ENCODE data around the gene SDR42E1. TPM values are rescaled to one million over a fixed set of nuclear protein-coding genes. Genes with fewer than 3 reads are reported as not detected.

The SDR42E1 gene
- total and polyA plus RNA-seq, 2 of the 4 experiments (the other 2 are of a cell fraction) = 0.44 to 0.72 TPM

DNA sequence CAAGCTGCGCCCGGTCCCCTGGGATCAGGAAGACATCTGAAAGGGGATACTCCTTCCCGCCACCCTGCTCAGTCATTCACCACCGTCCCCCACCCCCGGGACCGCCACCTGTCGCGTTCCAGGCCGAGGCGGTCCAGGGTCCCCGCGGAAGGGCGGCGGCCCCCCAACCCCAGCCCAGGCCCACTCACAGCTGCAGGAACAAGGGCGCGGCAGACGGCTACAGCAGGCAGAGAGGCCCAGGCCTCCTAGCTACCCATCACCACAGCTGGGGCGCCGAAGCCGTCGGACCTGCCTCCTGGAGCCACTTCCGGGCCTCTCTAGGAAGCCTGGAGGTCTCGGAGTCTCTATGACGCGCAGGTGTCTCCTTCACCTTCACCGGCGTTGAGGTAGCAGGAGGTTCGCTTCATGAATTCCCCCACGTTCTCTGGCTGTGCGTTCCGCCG is at the start of gene SDR42E1 (continued):
- no peak for TF ChIP-seq CEBPB (IDR thresholded peaks at IDR 0.05; ENCODE audit: low read depth, low read length)
- no peak for TF ChIP-seq NFE2L2 (IDR thresholded peaks at IDR 0.05; ENCODE audit: low read depth, low read length)
- no peak for TF ChIP-seq BHLHE40 (IDR thresholded peaks at IDR 0.05; ENCODE audit: low read depth, low read length)

DNA sequence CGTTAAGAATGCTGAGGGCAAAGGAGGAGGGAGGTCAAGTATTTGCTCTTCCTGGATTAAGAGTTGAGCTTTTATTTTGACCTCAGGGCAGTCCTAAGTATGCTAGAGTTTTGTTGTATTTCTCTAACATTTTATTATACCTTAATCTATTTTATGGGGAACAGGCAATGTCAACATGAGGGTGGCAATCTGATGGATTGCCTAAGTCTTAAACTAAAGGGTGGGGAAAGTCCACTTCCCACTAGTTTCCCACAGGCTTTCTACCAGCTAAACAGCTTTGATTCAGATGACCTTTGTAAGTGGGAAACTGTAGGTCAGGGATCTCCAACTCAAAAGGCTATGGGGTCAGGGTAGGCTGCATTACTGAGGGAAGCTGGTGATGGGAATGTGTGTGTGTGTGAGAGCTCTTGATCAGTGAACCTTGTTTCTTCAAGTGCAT is 48.7 kb upstream of the SDR42E1 start:
- POLR2A ChIA-PET (ENCODE audit: unreplicated experiment) = interaction anchor here (0.6 kb wide), 1 partner anchor 1359 kb away, joined by 3 read pairs; no protein-coding TSS in a partner anchor
- no peak overlapping the region for H3K23ac ChIP-seq (ENCODE audit: low read depth, low read length)
- in situ Hi-C loops (cut with MboI; ENCODE audit: low sequenced_read_pairs) = no loop called here

More for the DNA sequence above, 48.7 kb upstream of the SDR42E1 start:
- ATAC-seq (ENCODE audit: low read depth) (no peak), DNase-seq (no peak)
- CTCF ChIA-PET = no interaction called here
- dilution Hi-C loops (cut with HindIII; ENCODE audit: low sequenced_read_pairs, unreplicated experiment) (no loop called here), intact Hi-C loops (cut with micrococcal nuclease) (no loop called here)
- WGBS, 2 experiments (ENCODE audit: extremely low coverage in 2 of 2, insufficient read length in 1 of 2) = no CpG with 5 or more reads among the region's 1 CpG
- Histone ChIP-seq H3K4me3 (ENCODE audit: insufficient read depth, low read depth, low read length) (no peak overlapping the region), H2BK15ac (ENCODE audit: low read depth, low read length) (no peak overlapping the region), H3K56ac (ENCODE audit: extremely low read depth, insufficient read depth, low read length) (no peak overlapping the region), H2BK5ac (ENCODE audit: low read depth, low read length, poor library complexity, severe bottlenecking) (no peak overlapping the region), H3K4ac (ENCODE audit: low read depth, low read length) (no peak overlapping the region), H3K79me1 (ENCODE audit: low read depth in 1 of 2, low read length in 2 of 2) (no peaks in the 10 kb centered on the region), H3K27me3 (ENCODE audit: control insufficient read depth, insufficient read depth, low read length) (no peaks in the 10 kb centered on the region), H3K9me3 (ENCODE audit: control insufficient read depth, insufficient read depth, low read length) (no peaks in the 10 kb centered on the region), H4K91ac (ENCODE audit: insufficient read depth, low read depth, low read length) (no peak overlapping the region; the same call in 1 of the 2 replicates), H2AK5ac (ENCODE audit: low read depth, low read length) (no peak overlapping the region), H3K4me2 (ENCODE audit: low read depth, low read length) (no peak overlapping the region), H4K5ac (ENCODE audit: low read depth, low read length) (peak overlapping the region; percentile 1; the same call in 1 of the 2 replicates), H3K9ac (ENCODE audit: low read depth, low read length) (no peak overlapping the region), H3K36me3 (ENCODE audit: control insufficient read depth, insufficient read depth, low read length) (no peaks in the 10 kb centered on the region), H2BK20ac (ENCODE audit: low read depth, low read length) (no peak overlapping the region), H3K14ac (replicated peaks; ENCODE audit: low read depth, low read length) (no peak overlapping the region), H3K9me1 (ENCODE audit: insufficient read depth, low read length) (peaks cover 3% of the 10 kb centered on the region; the same call in 1 of the 2 replicates), H3K4me1 (ENCODE audit: control insufficient read depth, insufficient read depth, low read length) (peaks cover 7% of the 10 kb centered on the region), H3K27ac (ENCODE audit: insufficient read depth, low read length) (peak overlapping the region; percentile 8; the same call in 1 of the 2 replicates), H4K8ac (ENCODE audit: low read depth in 2 of 2, low read length in 2 of 2) (no peak overlapping the region), H2AFZ (replicated peaks; ENCODE audit: low read length, poor library complexity) (no peak overlapping the region), H2AK9ac (replicated peaks; ENCODE audit: low read depth, low read length, poor library complexity) (no peak overlapping the region), H4K20me1 (ENCODE audit: insufficient read depth, low read length) (no peaks in the 10 kb centered on the region), H2BK120ac (ENCODE audit: low read depth, low read length) (no peak overlapping the region), H3K18ac (ENCODE audit: low read depth, low read length) (peak overlapping the region; percentile 21; the same call in 1 of the 2 replicates)
- TF ChIP-seq MAFK (IDR thresholded peaks at IDR 0.05; ENCODE audit: low read depth, low read length) (no peak), MXI1 (IDR thresholded peaks at IDR 0.05; ENCODE audit: borderline replicate concordance, low read depth, low read length) (no peak), MAZ (IDR thresholded peaks at IDR 0.05; ENCODE audit: borderline replicate concordance, low read depth, low read length) (no peak), BHLHE40 (IDR thresholded peaks at IDR 0.05; ENCODE audit: low read depth, low read length) (no peak), FOS (IDR thresholded peaks at IDR 0.05; ENCODE audit: low read depth, low read length) (no peak), RFX5 (IDR thresholded peaks at IDR 0.05; ENCODE audit: low read depth, low read length) (no peak), SMC3 (IDR thresholded peaks at IDR 0.05; ENCODE audit: low read depth, low read length) (no peak), RAD21 (IDR thresholded peaks at IDR 0.05; ENCODE audit: low read length) (no peak), CHD1 (IDR thresholded peaks at IDR 0.05; ENCODE audit: low read depth, low read length) (no peak), NFE2L2 (IDR thresholded peaks at IDR 0.05; ENCODE audit: low read depth, low read length) (no peak)
- TF ChIP-seq, protein P1, sequence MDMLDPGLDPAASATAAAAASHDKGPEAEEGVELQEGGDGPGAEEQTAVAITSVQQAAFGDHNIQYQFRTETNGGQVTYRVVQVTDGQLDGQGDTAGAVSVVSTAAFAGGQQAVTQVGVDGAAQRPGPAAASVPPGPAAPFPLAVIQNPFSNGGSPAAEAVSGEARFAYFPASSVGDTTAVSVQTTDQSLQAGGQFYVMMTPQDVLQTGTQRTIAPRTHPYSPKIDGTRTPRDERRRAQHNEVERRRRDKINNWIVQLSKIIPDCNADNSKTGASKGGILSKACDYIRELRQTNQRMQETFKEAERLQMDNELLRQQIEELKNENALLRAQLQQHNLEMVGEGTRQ (IDR thresholded peaks at IDR 0.05; ENCODE audit: low read depth, low read length) = no peak
- TF ChIP-seq, protein P2, sequence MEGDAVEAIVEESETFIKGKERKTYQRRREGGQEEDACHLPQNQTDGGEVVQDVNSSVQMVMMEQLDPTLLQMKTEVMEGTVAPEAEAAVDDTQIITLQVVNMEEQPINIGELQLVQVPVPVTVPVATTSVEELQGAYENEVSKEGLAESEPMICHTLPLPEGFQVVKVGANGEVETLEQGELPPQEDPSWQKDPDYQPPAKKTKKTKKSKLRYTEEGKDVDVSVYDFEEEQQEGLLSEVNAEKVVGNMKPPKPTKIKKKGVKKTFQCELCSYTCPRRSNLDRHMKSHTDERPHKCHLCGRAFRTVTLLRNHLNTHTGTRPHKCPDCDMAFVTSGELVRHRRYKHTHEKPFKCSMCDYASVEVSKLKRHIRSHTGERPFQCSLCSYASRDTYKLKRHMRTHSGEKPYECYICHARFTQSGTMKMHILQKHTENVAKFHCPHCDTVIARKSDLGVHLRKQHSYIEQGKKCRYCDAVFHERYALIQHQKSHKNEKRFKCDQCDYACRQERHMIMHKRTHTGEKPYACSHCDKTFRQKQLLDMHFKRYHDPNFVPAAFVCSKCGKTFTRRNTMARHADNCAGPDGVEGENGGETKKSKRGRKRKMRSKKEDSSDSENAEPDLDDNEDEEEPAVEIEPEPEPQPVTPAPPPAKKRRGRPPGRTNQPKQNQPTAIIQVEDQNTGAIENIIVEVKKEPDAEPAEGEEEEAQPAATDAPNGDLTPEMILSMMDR (conservative IDR thresholded peaks at IDR 0.05; ENCODE audit: low read depth, low read length) = no peak
- TF ChIP-seq, protein P3, sequence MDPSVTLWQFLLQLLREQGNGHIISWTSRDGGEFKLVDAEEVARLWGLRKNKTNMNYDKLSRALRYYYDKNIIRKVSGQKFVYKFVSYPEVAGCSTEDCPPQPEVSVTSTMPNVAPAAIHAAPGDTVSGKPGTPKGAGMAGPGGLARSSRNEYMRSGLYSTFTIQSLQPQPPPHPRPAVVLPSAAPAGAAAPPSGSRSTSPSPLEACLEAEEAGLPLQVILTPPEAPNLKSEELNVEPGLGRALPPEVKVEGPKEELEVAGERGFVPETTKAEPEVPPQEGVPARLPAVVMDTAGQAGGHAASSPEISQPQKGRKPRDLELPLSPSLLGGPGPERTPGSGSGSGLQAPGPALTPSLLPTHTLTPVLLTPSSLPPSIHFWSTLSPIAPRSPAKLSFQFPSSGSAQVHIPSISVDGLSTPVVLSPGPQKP (IDR thresholded peaks at IDR 0.05; ENCODE audit: borderline replicate concordance, low read depth, low read length) = no peak
- no TSS peak for BruUV-seq (replicated peaks)
